H9 (cell line): ENCODE results near the gene MAP3K8. TPM values are rescaled to one million over a fixed set of nuclear protein-coding genes. Genes with fewer than 3 reads are reported as not detected.

Experiments used
- DNase-seq: peaks from one replicate; pipeline ENCODE4 v3.0.0-alpha.2; 2017
- H2AFZ ChIP-seq: one replicate; pipeline ENCODE4 v1.6.1; 2013; ENCODE audit warnings: mild to moderate bottlenecking, low read length, control low read depth, moderate library complexity
- H2AK5ac ChIP-seq: 2 replicates; pipeline ENCODE4 v1.6.1; 2013; ENCODE audit warnings: low read length, control low read depth, mixed read lengths; ENCODE audit not compliant: insufficient read length
- H2BK120ac ChIP-seq: one replicate; pipeline ENCODE4 v1.6.1; 2013; ENCODE audit warnings: low read depth, mild to moderate bottlenecking, low read length, control low read depth, inconsistent platforms; ENCODE audit not compliant: poor library complexity, severe bottlenecking
- H2BK12ac ChIP-seq: 2 replicates; pipeline ENCODE4 v1.6.1; 2013; ENCODE audit warnings: low read length, control low read depth, mixed read lengths, low read depth; ENCODE audit not compliant: insufficient read length
- H2BK15ac ChIP-seq: 2 replicates; pipeline ENCODE4 v1.6.1; 2013; ENCODE audit warnings: low read depth, low read length, control low read depth
- H2BK20ac ChIP-seq: one replicate; pipeline ENCODE4 v1.6.1; 2013; ENCODE audit warnings: low read depth, mild to moderate bottlenecking, low read length, control low read depth, inconsistent platforms; ENCODE audit not compliant: poor library complexity, severe bottlenecking
- H2BK5ac ChIP-seq: 2 replicates; pipeline ENCODE4 v1.6.1; 2013; ENCODE audit warnings: low read length, control low read depth, mixed read lengths; ENCODE audit not compliant: insufficient read length
- H3K14ac ChIP-seq: 2 replicates; pipeline ENCODE4 v1.6.1; 2013; ENCODE audit warnings: low read length, control low read depth; ENCODE audit not compliant: insufficient read depth
- H3K18ac ChIP-seq: 2 replicates; pipeline ENCODE4 v1.6.1; 2013; ENCODE audit warnings: low read depth, mild to moderate bottlenecking, mixed read lengths, low read length, control low read depth; ENCODE audit not compliant: insufficient read length
- H3K23ac ChIP-seq: 2 replicates; pipeline ENCODE4 v1.6.1; 2013; ENCODE audit warnings: low read length, control low read depth, mixed read lengths, low read depth; ENCODE audit not compliant: insufficient read length
- H3K23me2 ChIP-seq: 2 replicates; pipeline ENCODE4 v1.6.1; 2013; ENCODE audit warnings: low read depth, mild to moderate bottlenecking, mixed read lengths, low read length, control low read depth; ENCODE audit not compliant: insufficient read length, poor library complexity, severe bottlenecking
- H3K27ac ChIP-seq: 2 replicates; pipeline ENCODE4 v1.5.1; 2013; ENCODE audit warnings: low read length, control low read depth, mixed read lengths, low read depth; ENCODE audit not compliant: insufficient read length
- H3K27me3 ChIP-seq: 2 replicates; pipeline ENCODE4 v1.6.1; 2013; ENCODE audit warnings: low read length, control low read depth, inconsistent platforms; ENCODE audit not compliant: insufficient read depth
- H3K4ac ChIP-seq: 2 replicates; pipeline ENCODE4 v1.6.1; 2013; ENCODE audit warnings: low read depth, mild to moderate bottlenecking, control low read depth, inconsistent platforms, low read length, moderate library complexity
- H3K4me1 ChIP-seq: 2 replicates; pipeline ENCODE4 v1.6.1; 2013; ENCODE audit warnings: low read length, control low read depth, inconsistent platforms; ENCODE audit not compliant: insufficient read depth
- H3K4me2 ChIP-seq: 2 replicates; pipeline ENCODE4 v1.6.1; 2013; ENCODE audit warnings: low read length, control low read depth, mixed read lengths; ENCODE audit not compliant: insufficient read length, insufficient read depth
- H3K56ac ChIP-seq: 2 replicates; pipeline ENCODE4 v1.6.1; 2013; ENCODE audit warnings: low read depth, mild to moderate bottlenecking, mixed read lengths, low read length, control low read depth; ENCODE audit not compliant: insufficient read length
- H3K79me1 ChIP-seq: 2 replicates; pipeline ENCODE4 v1.6.1; 2013; ENCODE audit warnings: low read depth, mild to moderate bottlenecking, moderate library complexity, low read length, control low read depth, inconsistent platforms; ENCODE audit not compliant: insufficient read depth, poor library complexity, severe bottlenecking
- H3K79me2 ChIP-seq: 2 replicates; pipeline ENCODE4 v1.6.1; 2013; ENCODE audit warnings: low read length, control low read depth, inconsistent platforms; ENCODE audit not compliant: insufficient read depth
- H3K9ac ChIP-seq: 2 replicates; pipeline ENCODE4 v1.6.1; 2013; ENCODE audit warnings: low read length, control low read depth, mixed read lengths; ENCODE audit not compliant: insufficient read length; ENCODE audit errors: extremely low read depth
- H3K9me3 ChIP-seq: one replicate; pipeline ENCODE4 v1.6.1; 2013; ENCODE audit warnings: low read depth, low read length, inconsistent platforms; ENCODE audit not compliant: control insufficient read depth
- H3T11ph ChIP-seq: one replicate; pipeline ENCODE4 v1.6.1; 2013; ENCODE audit warnings: mild to moderate bottlenecking, low read length, control low read depth, inconsistent platforms
- H4K20me1 ChIP-seq: one replicate; pipeline ENCODE4 v1.6.1; 2013; ENCODE audit not compliant: control insufficient read depth, insufficient read length, insufficient read depth
- H4K5ac ChIP-seq: 2 replicates; pipeline ENCODE4 v1.6.1; 2013; ENCODE audit warnings: low read depth, mild to moderate bottlenecking, mixed read lengths, low read length, control low read depth; ENCODE audit not compliant: insufficient read length
- H4K8ac ChIP-seq: replicated peaks from 2 replicates; pipeline ENCODE4 v1.6.1; 2013; ENCODE audit warnings: low read length, control low read depth, mixed read lengths, low read depth; ENCODE audit not compliant: insufficient read length
- H4K91ac ChIP-seq: 2 replicates; pipeline ENCODE4 v1.6.1; 2013; ENCODE audit warnings: low read depth, mild to moderate bottlenecking, moderate library complexity, mixed read lengths, low read length, control low read depth; ENCODE audit not compliant: insufficient read length
- H3K27ac Mint-ChIP-seq, 3 experiments: 2 replicates in 2 of 3; 3 replicates in 1 of 3; pipeline ENCODE4 v1.8.0; 2020 to 2021; ENCODE audit warnings: mixed read lengths in 3 of 3, mild to moderate bottlenecking in 1 of 3, moderate library complexity in 1 of 3
- H3K27me3 Mint-ChIP-seq: 2 replicates; pipeline ENCODE4 v1.8.0; 2021; ENCODE audit warnings: low read depth, mild to moderate bottlenecking, moderate library complexity, mixed read lengths
- H3K36me3 Mint-ChIP-seq, 3 experiments: 2 replicates in 2 of 3; 3 replicates in 1 of 3; pipeline ENCODE4 v1.8.0; 2020 to 2021; ENCODE audit warnings: low read depth in 3 of 3, mixed read lengths in 3 of 3; ENCODE audit not compliant: insufficient read depth in 1 of 3
- H3K4me1 Mint-ChIP-seq, 2 experiments: 2 replicates each; pipeline ENCODE4 v1.8.0; 2020; ENCODE audit warnings: mixed read lengths in 2 of 2
- H3K4me3 Mint-ChIP-seq, 2 experiments: 2 replicates in 1 of 2; 3 replicates in 1 of 2; pipeline ENCODE4 v1.8.0; 2020 to 2021; ENCODE audit warnings: mild to moderate bottlenecking in 2 of 2, mixed read lengths in 2 of 2, moderate library complexity in 1 of 2
- H3K9me3 Mint-ChIP-seq, 2 experiments: 2 replicates in 1 of 2; 3 replicates in 1 of 2; pipeline ENCODE4 v1.8.0; 2020; ENCODE audit warnings: mild to moderate bottlenecking in 2 of 2, mixed read lengths in 2 of 2, moderate library complexity in 1 of 2
- CTCF ChIP-seq: fragments of 200-600 bp; sonication (generic); conservative IDR thresholded peaks from 3 replicates; pipeline ENCODE4 v1.8.0; 2021; ENCODE audit warnings: antibody characterized with exemption, mild to moderate bottlenecking
- WGBS: extraction: QIAGEN DNeasy Blood & Tissue Kit; methylation state at CpG from one replicate; pipeline ENCODE4 v1.1.7; 2013; ENCODE audit warnings: missing lambda C conversion rate, low lambda C conversion rate, mixed read lengths; ENCODE audit not compliant: insufficient read length; ENCODE audit errors: extremely low coverage; 5-methylcytosine and 5-hydroxymethylcytosine counted together
- total RNA-seq: library from RNA; stranded (reverse); gene quantifications from 2 replicates; pipeline ENCODE4 v1.2.1, GENCODE V29; 2021

Gene MAP3K8
- total RNA-seq, 1 experiment from 2014 or later: 3.5 TPM

DNA sequence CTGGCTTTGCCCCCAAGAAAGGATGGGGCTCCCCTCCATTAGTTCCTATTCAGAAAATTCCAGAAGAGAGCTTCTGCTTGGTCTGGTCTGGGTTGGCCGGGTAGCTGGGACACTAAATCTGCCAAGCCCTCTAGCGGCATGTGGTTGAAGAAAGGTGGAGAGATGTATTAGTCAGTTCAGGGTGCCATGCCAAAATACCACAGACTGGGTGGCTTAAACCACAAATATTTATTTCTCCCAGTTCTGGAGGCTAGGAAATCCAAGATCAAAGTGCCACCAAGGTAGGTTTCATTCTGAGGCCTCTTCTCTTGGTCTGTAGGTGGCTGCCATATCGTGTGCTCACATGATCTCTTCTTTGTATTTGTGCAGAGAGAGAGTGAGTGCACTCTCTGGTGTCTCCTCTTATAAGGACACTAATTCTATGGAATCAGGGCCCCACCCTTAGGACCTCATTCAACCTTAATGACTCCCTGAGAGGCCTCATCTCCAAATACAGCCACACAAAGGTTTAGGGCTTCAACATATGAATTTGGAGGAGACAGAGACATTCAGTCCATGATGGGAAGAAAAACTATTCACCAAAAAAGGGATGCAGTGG lies 46.2 kb upstream of the MAP3K8 start:
- no peaks in the 10 kb centered on the region for H3K79me2 ChIP-seq
- H3K18ac ChIP-seq: no peak overlapping the region
- H3K27ac ChIP-seq: no peak overlapping the region
- Mint-ChIP-seq H3K36me3 (no peaks in the 10 kb centered on the region), H3K4me1 (peaks cover 10 to 12% of the 10 kb centered on the region in 2 experiments), H3K27ac (no peak overlapping the region), H3K27me3 (peaks cover 7% of the 10 kb centered on the region), H3K4me3 (no peak overlapping the region), H3K9me3 (no peaks in the 10 kb centered on the region)
- no peak overlapping the region for H4K8ac ChIP-seq
- no peak overlapping the region for H3K4ac ChIP-seq
- H3K27me3 ChIP-seq: no peaks in the 10 kb centered on the region
- no peak for DNase-seq
- no peak overlapping the region for H4K5ac ChIP-seq
- no peak overlapping the region for H3K9ac ChIP-seq
- no peak overlapping the region for H2BK20ac ChIP-seq
- H2BK5ac ChIP-seq: no peak overlapping the region
- WGBS: no CpG with 5 or more reads among the region's 3 CpGs
- no peak overlapping the region for H3K23ac ChIP-seq
- no peak overlapping the region for H2BK12ac ChIP-seq
- H2AK5ac ChIP-seq: no peak overlapping the region
- H3K14ac ChIP-seq: no peak overlapping the region
- H3K9me3 ChIP-seq: no peaks in the 10 kb centered on the region
- TF ChIP-seq CTCF: no peak
- H3K79me1 ChIP-seq: no peaks in the 10 kb centered on the region
- no peak overlapping the region for H3K56ac ChIP-seq
- H4K91ac ChIP-seq: no peak overlapping the region
- H4K20me1 ChIP-seq: peaks cover 3% of the 10 kb centered on the region
- H3K4me2 ChIP-seq: no peak overlapping the region
- no peaks in the 10 kb centered on the region; the same call in 1 of the 2 replicates for H3K4me1 ChIP-seq
- H3T11ph ChIP-seq: no peak overlapping the region
- no peaks in the 10 kb centered on the region for H3K23me2 ChIP-seq
- H2BK15ac ChIP-seq: no peak overlapping the region
- no peak overlapping the region for H2BK120ac ChIP-seq
- no peak overlapping the region for H2AFZ ChIP-seq
